Effector CD4-positive, alpha-beta T cell (primary cell): ENCODE results near the gene LCN2.
"Not testable (repeated sequence)": the region's sequence is repeated elsewhere in the genome, so short reads cannot be mapped to it uniquely, and the experiment has no call there.

Experiments used
- DNase-seq: peaks from one replicate; pipeline ENCODE4 v3.0.0-alpha.2; 2020

Gene LCN2

GRCh38 chr9:128169925-128170324 lies 20.7 kb downstream of the LCN2 start:
- DNase-seq: no peak

- DNase-seq: no peak
Measured at GRCh38 chr9:128174062-128174461, 24.8 kb downstream of the LCN2 start.

- no peak for DNase-seq
Measured at GRCh38 chr9:128175102-128175563, 25.9 kb downstream of the LCN2 start.

- no peak for DNase-seq
Measured at GRCh38 chr9:128175726-128176125, 26.5 kb downstream of the LCN2 start.

GRCh38 chr9:128178806-128179431 lies 29.7 kb downstream of the LCN2 start:
- no peak for DNase-seq

- no peak for DNase-seq
Measured at GRCh38 chr9:128180001-128180400, 30.7 kb downstream of the LCN2 start.

GRCh38 chr9:128180447-128180846 lies 31.2 kb downstream of the LCN2 start:
- DNase-seq: no peak

- not testable (repeated sequence) for DNase-seq
Measured at GRCh38 chr9:128181480-128181879, 32.2 kb downstream of the LCN2 start.

GRCh38 chr9:128182893-128183588 lies 33.8 kb downstream of the LCN2 start:
- DNase-seq: no peak

- DNase-seq: no peak
Measured at GRCh38 chr9:128185979-128186965, 37.0 kb downstream of the LCN2 start.

GRCh38 chr9:128187361-128187760 lies 38.1 kb downstream of the LCN2 start:
- DNase-seq: no peak

GRCh38 chr9:128188209-128188608 lies 39.0 kb downstream of the LCN2 start:
- DNase-seq: no peak

GRCh38 chr9:128190013-128190412 lies 40.8 kb downstream of the LCN2 start:
- no peak for DNase-seq

- DNase-seq: no peak
Measured at GRCh38 chr9:128190516-128191405, 41.5 kb downstream of the LCN2 start.

- DNase-seq: peak; percentile 60
Measured at GRCh38 chr9:128191406-128192046, 42.3 kb downstream of the LCN2 start, which contains the start of gene CIZ1. TSS of gene CIZ1 (minus strand) at chr9:128191572. CDS start at chr9:128190857, 715 bp downstream.

GRCh38 chr9:128192601-128193371 lies 43.5 kb downstream of the LCN2 start:
- DNase-seq: peak; percentile 31

- DNase-seq: no peak
Measured at GRCh38 chr9:128193469-128194096, 44.3 kb downstream of the LCN2 start.

GRCh38 chr9:128201441-128202369 lies 52.5 kb downstream of the LCN2 start:
- DNase-seq: no peak

GRCh38 chr9:128202648-128203023 lies 53.4 kb downstream of the LCN2 start:
- no peak for DNase-seq
